WTC11 (cell line): ENCODE measurements around the gene OSBP2. TPM values are rescaled to one million over a fixed set of nuclear protein-coding genes. Genes with fewer than 3 reads are reported as not detected.

Source experiments
- ATAC-seq: fragments of 200-7000 bp; cut with Tn5 transposase; 2 replicates; pipeline ENCODE4 v1.10.0; 2021; ENCODE audit warnings: mild to moderate bottlenecking, moderate library complexity
- CTCF ChIA-PET: fragments of 300-600 bp; sonication (Branson Sonifier 250); formaldehyde crosslinking; loops from one replicate; lab custom pipeline; 2021; ENCODE audit warnings: antibody characterized with exemption; lab: Charles Lee
- POLR2A ChIA-PET: fragments of 350-600 bp; sonication (Branson Sonifier 250); formaldehyde crosslinking; loops from one replicate; lab custom pipeline; 2021; ENCODE audit warnings: antibody characterized with exemption; lab: Charles Lee
- DNase-seq: peaks from one replicate; pipeline ENCODE4 v3.0.0; 2021; ENCODE audit warnings: low spot score
- H3K27ac Mint-ChIP-seq: 2 replicates; pipeline ENCODE4 v1.8.0; 2021; ENCODE audit warnings: mixed read lengths
- H3K27me3 Mint-ChIP-seq: 2 replicates; pipeline ENCODE4 v1.8.0; 2021; ENCODE audit warnings: low read depth, mild to moderate bottlenecking, moderate library complexity, mixed read lengths
- H3K36me3 Mint-ChIP-seq: 2 replicates; pipeline ENCODE4 v1.8.0; 2021; ENCODE audit warnings: mixed read lengths
- H3K4me1 Mint-ChIP-seq: 2 replicates; pipeline ENCODE4 v1.8.0; 2022; ENCODE audit warnings: mixed read lengths
- H3K4me3 Mint-ChIP-seq: 2 replicates; pipeline ENCODE4 v1.8.0; 2021; ENCODE audit warnings: mild to moderate bottlenecking, moderate library complexity, mixed read lengths
- H3K9me3 Mint-ChIP-seq: 2 replicates; pipeline ENCODE4 v1.8.0; 2021; ENCODE audit warnings: mixed read lengths
- HMGA2 ChIP-seq: fragments of 250-450 bp; sonication (Bioruptor Pico); IDR thresholded peaks from 2 replicates; pipeline ENCODE4 v1.4.0; 2021; ENCODE audit warnings: mild to moderate bottlenecking, moderate library complexity
- JUN ChIP-seq: sonication (generic); formaldehyde crosslinking; IDR thresholded peaks from 2 replicates; pipeline ENCODE4 v1.8.0; 2023; ENCODE audit warnings: mild to moderate bottlenecking, missing genetic modification reagents
- KAT7 ChIP-seq: sonication (generic); formaldehyde crosslinking; IDR thresholded peaks from 2 replicates; pipeline ENCODE4 v1.8.1; 2023; ENCODE audit warnings: missing genetic modification reagents, mild to moderate bottlenecking, borderline replicate concordance
- TEAD4 ChIP-seq: sonication (generic); formaldehyde crosslinking; IDR thresholded peaks from 2 replicates; pipeline ENCODE4 v1.8.0; 2022; ENCODE audit warnings: mild to moderate bottlenecking, missing genetic modification reagents
- ZNF317 ChIP-seq: sonication (generic); formaldehyde crosslinking; IDR thresholded peaks from 2 replicates; pipeline ENCODE4 v1.8.1; 2023; ENCODE audit warnings: low read depth, mild to moderate bottlenecking, moderate library complexity, missing genetic modification reagents, borderline replicate concordance
- ZNF423 ChIP-seq: fragments of 250-450 bp; sonication (Bioruptor Pico); IDR thresholded peaks from 2 replicates; pipeline ENCODE4 v2.1.2; 2022; ENCODE audit warnings: mild to moderate bottlenecking, moderate library complexity
- total RNA-seq: library from RNA; stranded (reverse); gene quantifications from 3 replicates; pipeline ENCODE4 v1.2.3, GENCODE V29; 2021
- TF ChIP-seq, protein P1 (sequence below): sonication (generic); formaldehyde crosslinking; conservative IDR thresholded peaks from 2 replicates; pipeline ENCODE4 v1.8.1; 2022; ENCODE audit warnings: mild to moderate bottlenecking, missing genetic modification reagents
- TF ChIP-seq, protein P2 (sequence below): sonication (generic); formaldehyde crosslinking; IDR thresholded peaks from 2 replicates; pipeline ENCODE4 v1.8.1; 2022; ENCODE audit warnings: low read depth, missing genetic modification reagents, borderline replicate concordance
- TF ChIP-seq, protein P3 (sequence below): fragments of 200-600 bp; IDR thresholded peaks from 2 replicates; pipeline ENCODE4 v1.8.0; 2022; ENCODE audit warnings: antibody characterized with exemption
- TF ChIP-seq, protein P4 (sequence below): sonication (generic); formaldehyde crosslinking; IDR thresholded peaks from 2 replicates; pipeline ENCODE4 v1.8.1; 2022; ENCODE audit warnings: mild to moderate bottlenecking, missing genetic modification reagents, moderate library complexity, borderline replicate concordance
- TF ChIP-seq, protein P5 (sequence below): sonication (generic); formaldehyde crosslinking; IDR thresholded peaks from 2 replicates; pipeline ENCODE4 v1.8.0; 2022; ENCODE audit warnings: mild to moderate bottlenecking, missing genetic modification reagents
- TF ChIP-seq, protein P6 (sequence below): sonication (generic); formaldehyde crosslinking; IDR thresholded peaks from 2 replicates; pipeline ENCODE4 v1.8.0; 2022; ENCODE audit warnings: missing genetic modification reagents
- TF ChIP-seq, protein P7 (sequence below): sonication (generic); formaldehyde crosslinking; IDR thresholded peaks from 2 replicates; pipeline ENCODE4 v1.8.1; 2023; ENCODE audit warnings: mild to moderate bottlenecking, missing genetic modification reagents
- TF ChIP-seq, protein P8 (sequence below): sonication (generic); formaldehyde crosslinking; IDR thresholded peaks from 2 replicates; pipeline ENCODE4 v1.8.0; 2022; ENCODE audit warnings: mild to moderate bottlenecking, missing genetic modification reagents

Gene OSBP2
- total RNA-seq, 1 experiment from 2014 or later = 4.1 TPM

DNA sequence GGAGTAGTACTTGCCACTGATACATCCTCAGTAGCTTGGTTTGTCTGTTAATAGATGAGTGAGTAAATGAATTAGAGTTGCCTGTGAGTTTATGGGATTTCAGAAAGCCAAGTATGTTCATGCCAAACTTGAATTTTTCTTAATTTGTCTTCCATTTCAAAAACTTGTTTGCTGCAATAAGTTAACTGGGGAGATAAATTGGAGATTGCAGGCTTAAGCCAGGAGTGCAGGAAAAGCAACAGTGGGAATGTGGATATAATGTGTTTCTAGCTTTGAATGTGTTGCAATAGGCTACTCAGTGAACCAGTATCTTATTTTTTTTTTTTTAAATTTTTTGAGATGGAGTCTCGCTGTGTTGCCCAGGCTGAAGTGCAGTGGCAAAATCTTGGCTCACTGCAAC lies 8.2 kb downstream of the OSBP2 start:
- CTCF ChIA-PET = interaction anchor here (1.4 kb wide), 1 partner anchor 68 kb away, joined by 6 read pairs; no protein-coding TSS in a partner anchor

More for the DNA sequence above, 8.2 kb downstream of the OSBP2 start:
- no peaks in the 10 kb centered on the region for H3K27me3 Mint-ChIP-seq
- H3K27ac Mint-ChIP-seq = no peak overlapping the region
- H3K4me1 Mint-ChIP-seq = peaks cover 15% of the 10 kb centered on the region
- no peaks in the 10 kb centered on the region for H3K36me3 Mint-ChIP-seq
- TF ChIP-seq, protein P1, sequence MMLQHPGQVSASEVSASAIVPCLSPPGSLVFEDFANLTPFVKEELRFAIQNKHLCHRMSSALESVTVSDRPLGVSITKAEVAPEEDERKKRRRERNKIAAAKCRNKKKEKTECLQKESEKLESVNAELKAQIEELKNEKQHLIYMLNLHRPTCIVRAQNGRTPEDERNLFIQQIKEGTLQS = no peak
- TF ChIP-seq TEAD4 (CRISPR knock-in tag) (no peak), KAT7 (CRISPR knock-in tag) (no peak), ZNF317 (CRISPR knock-in tag) (no peak), ZNF423 (CRISPR knock-in tag) (no peak), HMGA2 (CRISPR knock-in tag) (no peak), JUN (CRISPR knock-in tag) (no peak)
- TF ChIP-seq, protein P2, sequence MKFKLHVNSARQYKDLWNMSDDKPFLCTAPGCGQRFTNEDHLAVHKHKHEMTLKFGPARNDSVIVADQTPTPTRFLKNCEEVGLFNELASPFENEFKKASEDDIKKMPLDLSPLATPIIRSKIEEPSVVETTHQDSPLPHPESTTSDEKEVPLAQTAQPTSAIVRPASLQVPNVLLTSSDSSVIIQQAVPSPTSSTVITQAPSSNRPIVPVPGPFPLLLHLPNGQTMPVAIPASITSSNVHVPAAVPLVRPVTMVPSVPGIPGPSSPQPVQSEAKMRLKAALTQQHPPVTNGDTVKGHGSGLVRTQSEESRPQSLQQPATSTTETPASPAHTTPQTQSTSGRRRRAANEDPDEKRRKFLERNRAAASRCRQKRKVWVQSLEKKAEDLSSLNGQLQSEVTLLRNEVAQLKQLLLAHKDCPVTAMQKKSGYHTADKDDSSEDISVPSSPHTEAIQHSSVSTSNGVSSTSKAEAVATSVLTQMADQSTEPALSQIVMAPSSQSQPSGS (CRISPR knock-in tag) = no peak
- TF ChIP-seq, protein P3, sequence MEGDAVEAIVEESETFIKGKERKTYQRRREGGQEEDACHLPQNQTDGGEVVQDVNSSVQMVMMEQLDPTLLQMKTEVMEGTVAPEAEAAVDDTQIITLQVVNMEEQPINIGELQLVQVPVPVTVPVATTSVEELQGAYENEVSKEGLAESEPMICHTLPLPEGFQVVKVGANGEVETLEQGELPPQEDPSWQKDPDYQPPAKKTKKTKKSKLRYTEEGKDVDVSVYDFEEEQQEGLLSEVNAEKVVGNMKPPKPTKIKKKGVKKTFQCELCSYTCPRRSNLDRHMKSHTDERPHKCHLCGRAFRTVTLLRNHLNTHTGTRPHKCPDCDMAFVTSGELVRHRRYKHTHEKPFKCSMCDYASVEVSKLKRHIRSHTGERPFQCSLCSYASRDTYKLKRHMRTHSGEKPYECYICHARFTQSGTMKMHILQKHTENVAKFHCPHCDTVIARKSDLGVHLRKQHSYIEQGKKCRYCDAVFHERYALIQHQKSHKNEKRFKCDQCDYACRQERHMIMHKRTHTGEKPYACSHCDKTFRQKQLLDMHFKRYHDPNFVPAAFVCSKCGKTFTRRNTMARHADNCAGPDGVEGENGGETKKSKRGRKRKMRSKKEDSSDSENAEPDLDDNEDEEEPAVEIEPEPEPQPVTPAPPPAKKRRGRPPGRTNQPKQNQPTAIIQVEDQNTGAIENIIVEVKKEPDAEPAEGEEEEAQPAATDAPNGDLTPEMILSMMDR = no peak
- TF ChIP-seq, protein P4, sequence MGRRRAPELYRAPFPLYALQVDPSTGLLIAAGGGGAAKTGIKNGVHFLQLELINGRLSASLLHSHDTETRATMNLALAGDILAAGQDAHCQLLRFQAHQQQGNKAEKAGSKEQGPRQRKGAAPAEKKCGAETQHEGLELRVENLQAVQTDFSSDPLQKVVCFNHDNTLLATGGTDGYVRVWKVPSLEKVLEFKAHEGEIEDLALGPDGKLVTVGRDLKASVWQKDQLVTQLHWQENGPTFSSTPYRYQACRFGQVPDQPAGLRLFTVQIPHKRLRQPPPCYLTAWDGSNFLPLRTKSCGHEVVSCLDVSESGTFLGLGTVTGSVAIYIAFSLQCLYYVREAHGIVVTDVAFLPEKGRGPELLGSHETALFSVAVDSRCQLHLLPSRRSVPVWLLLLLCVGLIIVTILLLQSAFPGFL (CRISPR knock-in tag) = no peak
- TF ChIP-seq, protein P5, sequence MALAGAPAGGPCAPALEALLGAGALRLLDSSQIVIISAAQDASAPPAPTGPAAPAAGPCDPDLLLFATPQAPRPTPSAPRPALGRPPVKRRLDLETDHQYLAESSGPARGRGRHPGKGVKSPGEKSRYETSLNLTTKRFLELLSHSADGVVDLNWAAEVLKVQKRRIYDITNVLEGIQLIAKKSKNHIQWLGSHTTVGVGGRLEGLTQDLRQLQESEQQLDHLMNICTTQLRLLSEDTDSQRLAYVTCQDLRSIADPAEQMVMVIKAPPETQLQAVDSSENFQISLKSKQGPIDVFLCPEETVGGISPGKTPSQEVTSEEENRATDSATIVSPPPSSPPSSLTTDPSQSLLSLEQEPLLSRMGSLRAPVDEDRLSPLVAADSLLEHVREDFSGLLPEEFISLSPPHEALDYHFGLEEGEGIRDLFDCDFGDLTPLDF = no peak
- TF ChIP-seq, protein P6, sequence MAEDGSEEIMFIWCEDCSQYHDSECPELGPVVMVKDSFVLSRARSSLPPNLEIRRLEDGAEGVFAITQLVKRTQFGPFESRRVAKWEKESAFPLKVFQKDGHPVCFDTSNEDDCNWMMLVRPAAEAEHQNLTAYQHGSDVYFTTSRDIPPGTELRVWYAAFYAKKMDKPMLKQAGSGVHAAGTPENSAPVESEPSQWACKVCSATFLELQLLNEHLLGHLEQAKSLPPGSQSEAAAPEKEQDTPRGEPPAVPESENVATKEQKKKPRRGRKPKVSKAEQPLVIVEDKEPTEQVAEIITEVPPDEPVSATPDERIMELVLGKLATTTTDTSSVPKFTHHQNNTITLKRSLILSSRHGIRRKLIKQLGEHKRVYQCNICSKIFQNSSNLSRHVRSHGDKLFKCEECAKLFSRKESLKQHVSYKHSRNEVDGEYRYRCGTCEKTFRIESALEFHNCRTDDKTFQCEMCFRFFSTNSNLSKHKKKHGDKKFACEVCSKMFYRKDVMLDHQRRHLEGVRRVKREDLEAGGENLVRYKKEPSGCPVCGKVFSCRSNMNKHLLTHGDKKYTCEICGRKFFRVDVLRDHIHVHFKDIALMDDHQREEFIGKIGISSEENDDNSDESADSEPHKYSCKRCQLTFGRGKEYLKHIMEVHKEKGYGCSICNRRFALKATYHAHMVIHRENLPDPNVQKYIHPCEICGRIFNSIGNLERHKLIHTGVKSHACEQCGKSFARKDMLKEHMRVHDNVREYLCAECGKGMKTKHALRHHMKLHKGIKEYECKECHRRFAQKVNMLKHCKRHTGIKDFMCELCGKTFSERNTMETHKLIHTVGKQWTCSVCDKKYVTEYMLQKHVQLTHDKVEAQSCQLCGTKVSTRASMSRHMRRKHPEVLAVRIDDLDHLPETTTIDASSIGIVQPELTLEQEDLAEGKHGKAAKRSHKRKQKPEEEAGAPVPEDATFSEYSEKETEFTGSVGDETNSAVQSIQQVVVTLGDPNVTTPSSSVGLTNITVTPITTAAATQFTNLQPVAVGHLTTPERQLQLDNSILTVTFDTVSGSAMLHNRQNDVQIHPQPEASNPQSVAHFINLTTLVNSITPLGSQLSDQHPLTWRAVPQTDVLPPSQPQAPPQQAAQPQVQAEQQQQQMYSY (CRISPR knock-in tag) = no peak
- TF ChIP-seq, protein P7, sequence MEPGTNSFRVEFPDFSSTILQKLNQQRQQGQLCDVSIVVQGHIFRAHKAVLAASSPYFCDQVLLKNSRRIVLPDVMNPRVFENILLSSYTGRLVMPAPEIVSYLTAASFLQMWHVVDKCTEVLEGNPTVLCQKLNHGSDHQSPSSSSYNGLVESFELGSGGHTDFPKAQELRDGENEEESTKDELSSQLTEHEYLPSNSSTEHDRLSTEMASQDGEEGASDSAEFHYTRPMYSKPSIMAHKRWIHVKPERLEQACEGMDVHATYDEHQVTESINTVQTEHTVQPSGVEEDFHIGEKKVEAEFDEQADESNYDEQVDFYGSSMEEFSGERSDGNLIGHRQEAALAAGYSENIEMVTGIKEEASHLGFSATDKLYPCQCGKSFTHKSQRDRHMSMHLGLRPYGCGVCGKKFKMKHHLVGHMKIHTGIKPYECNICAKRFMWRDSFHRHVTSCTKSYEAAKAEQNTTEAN (CRISPR knock-in tag) = no peak
- TF ChIP-seq, protein P8, sequence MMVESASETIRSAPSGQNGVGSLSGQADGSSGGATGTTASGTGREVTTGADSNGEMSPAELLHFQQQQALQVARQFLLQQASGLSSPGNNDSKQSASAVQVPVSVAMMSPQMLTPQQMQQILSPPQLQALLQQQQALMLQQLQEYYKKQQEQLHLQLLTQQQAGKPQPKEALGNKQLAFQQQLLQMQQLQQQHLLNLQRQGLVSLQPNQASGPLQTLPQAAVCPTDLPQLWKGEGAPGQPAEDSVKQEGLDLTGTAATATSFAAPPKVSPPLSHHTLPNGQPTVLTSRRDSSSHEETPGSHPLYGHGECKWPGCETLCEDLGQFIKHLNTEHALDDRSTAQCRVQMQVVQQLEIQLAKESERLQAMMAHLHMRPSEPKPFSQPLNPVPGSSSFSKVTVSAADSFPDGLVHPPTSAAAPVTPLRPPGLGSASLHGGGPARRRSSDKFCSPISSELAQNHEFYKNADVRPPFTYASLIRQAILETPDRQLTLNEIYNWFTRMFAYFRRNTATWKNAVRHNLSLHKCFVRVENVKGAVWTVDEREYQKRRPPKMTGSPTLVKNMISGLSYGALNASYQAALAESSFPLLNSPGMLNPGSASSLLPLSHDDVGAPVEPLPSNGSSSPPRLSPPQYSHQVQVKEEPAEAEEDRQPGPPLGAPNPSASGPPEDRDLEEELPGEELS (CRISPR knock-in tag) = no peak
- H3K4me3 Mint-ChIP-seq = no peak overlapping the region
- H3K9me3 Mint-ChIP-seq = no peaks in the 10 kb centered on the region
- POLR2A ChIA-PET = no interaction called here
- ATAC-seq (no peak), DNase-seq (no peak)
